Measurements from ENCODE around the gene ANKRD63.

ANKRD63 gene

GRCh38 chr15:40278026-40278425 is 4.8 kb downstream of the ANKRD63 start:
- H3K4me2 ChIP-seq (ENCODE audit: insufficient read depth, low read length): no peak overlapping the region
- no peak overlapping the region for H3K9ac ChIP-seq (ENCODE audit: low read depth, low read length)
- ATAC-seq (ENCODE audit: insufficient read depth, low read depth): no peak
- no peaks in the 10 kb centered on the region for H4K20me1 ChIP-seq (ENCODE audit: insufficient read depth, low read length)
- no peaks in the 10 kb centered on the region for H3K79me2 ChIP-seq (ENCODE audit: insufficient read depth, low read length)
- no peak overlapping the region for H3K27ac ChIP-seq (ENCODE audit: low read length)
- peaks cover 17% of the 10 kb centered on the region for H3K4me1 ChIP-seq (ENCODE audit: insufficient read depth, low read length)
- H3K4me3 ChIP-seq (ENCODE audit: low read depth in 1 of 2, low read length in 2 of 2): no peak overlapping the region
- no peak overlapping the region for H2AFZ ChIP-seq (ENCODE audit: low read depth, low read length)
- TF ChIP-seq CTCF (IDR thresholded peaks at IDR 0.05; ENCODE audit: borderline replicate concordance, extremely low read depth, low read length, poor library complexity, severe bottlenecking) (no peak), EZH2 (IDR thresholded peaks at IDR 0.05; ENCODE audit: borderline replicate concordance, low read depth, low read length, severe bottlenecking) (no peak)
- no peaks in the 10 kb centered on the region for H3K9me3 ChIP-seq (ENCODE audit: insufficient read depth, low read length, severe bottlenecking)
- peaks cover 11% of the 10 kb centered on the region for H3K27me3 ChIP-seq (ENCODE audit: insufficient read depth, low read length, poor library complexity)
- DNase-seq: no peak
- no peaks in the 10 kb centered on the region for H3K36me3 ChIP-seq (ENCODE audit: insufficient read depth, low read length)

GRCh38 chr15:40277471-40277870 is 5.4 kb downstream of the ANKRD63 start:
- peaks cover 17% of the 10 kb centered on the region for H3K4me1 ChIP-seq (ENCODE audit: insufficient read depth, low read length)
- no peak overlapping the region for H3K4me3 ChIP-seq (ENCODE audit: low read depth in 1 of 2, low read length in 2 of 2)
- H3K9ac ChIP-seq (ENCODE audit: low read depth, low read length): no peak overlapping the region
- TF ChIP-seq EZH2 (IDR thresholded peaks at IDR 0.05; ENCODE audit: borderline replicate concordance, low read depth, low read length, severe bottlenecking) (no peak), CTCF (IDR thresholded peaks at IDR 0.05; ENCODE audit: borderline replicate concordance, extremely low read depth, low read length, poor library complexity, severe bottlenecking) (no peak)
- H3K27ac ChIP-seq (ENCODE audit: low read length): no peak overlapping the region
- H3K4me2 ChIP-seq (ENCODE audit: insufficient read depth, low read length): no peak overlapping the region
- ATAC-seq (ENCODE audit: insufficient read depth, low read depth) (no peak), DNase-seq (peak; percentile 22)
- H3K27me3 ChIP-seq (ENCODE audit: insufficient read depth, low read length, poor library complexity): peaks cover 11% of the 10 kb centered on the region
- no peaks in the 10 kb centered on the region for H3K9me3 ChIP-seq (ENCODE audit: insufficient read depth, low read length, severe bottlenecking)
- no peaks in the 10 kb centered on the region for H3K36me3 ChIP-seq (ENCODE audit: insufficient read depth, low read length)
- no peaks in the 10 kb centered on the region for H4K20me1 ChIP-seq (ENCODE audit: insufficient read depth, low read length)
- no peak overlapping the region for H2AFZ ChIP-seq (ENCODE audit: low read depth, low read length)
- H3K79me2 ChIP-seq (ENCODE audit: insufficient read depth, low read length): no peaks in the 10 kb centered on the region

- ATAC-seq (ENCODE audit: insufficient read depth, low read depth) (no peak), DNase-seq (no peak)
- Histone ChIP-seq H3K4me2 (ENCODE audit: insufficient read depth, low read length) (no peak overlapping the region), H3K9me3 (ENCODE audit: insufficient read depth, low read length, severe bottlenecking) (no peaks in the 10 kb centered on the region), H2AFZ (ENCODE audit: low read depth, low read length) (no peak overlapping the region), H3K36me3 (ENCODE audit: insufficient read depth, low read length) (no peaks in the 10 kb centered on the region), H3K27ac (ENCODE audit: low read length) (no peak overlapping the region), H3K9ac (ENCODE audit: low read depth, low read length) (no peak overlapping the region), H4K20me1 (ENCODE audit: insufficient read depth, low read length) (no peaks in the 10 kb centered on the region), H3K27me3 (ENCODE audit: insufficient read depth, low read length, poor library complexity) (peaks cover 11% of the 10 kb centered on the region), H3K4me1 (ENCODE audit: insufficient read depth, low read length) (peaks cover 17% of the 10 kb centered on the region), H3K4me3 (ENCODE audit: low read depth in 1 of 2, low read length in 2 of 2) (no peak overlapping the region), H3K79me2 (ENCODE audit: insufficient read depth, low read length) (no peaks in the 10 kb centered on the region)
- TF ChIP-seq CTCF (IDR thresholded peaks at IDR 0.05; ENCODE audit: borderline replicate concordance, extremely low read depth, low read length, poor library complexity, severe bottlenecking) (no peak), EZH2 (IDR thresholded peaks at IDR 0.05; ENCODE audit: borderline replicate concordance, low read depth, low read length, severe bottlenecking) (no peak)
Measured at GRCh38 chr15:40276927-40277326, 5.9 kb downstream of the ANKRD63 start.

- H3K9me3 ChIP-seq (ENCODE audit: insufficient read depth, low read length, severe bottlenecking): no peaks in the 10 kb centered on the region
- TF ChIP-seq CTCF (IDR thresholded peaks at IDR 0.05; ENCODE audit: borderline replicate concordance, extremely low read depth, low read length, poor library complexity, severe bottlenecking) (no peak), EZH2 (IDR thresholded peaks at IDR 0.05; ENCODE audit: borderline replicate concordance, low read depth, low read length, severe bottlenecking) (no peak)
- H3K4me1 ChIP-seq (ENCODE audit: insufficient read depth, low read length): peaks cover 17% of the 10 kb centered on the region
- H3K4me2 ChIP-seq (ENCODE audit: insufficient read depth, low read length): no peak overlapping the region
- H4K20me1 ChIP-seq (ENCODE audit: insufficient read depth, low read length): no peaks in the 10 kb centered on the region
- no peaks in the 10 kb centered on the region for H3K36me3 ChIP-seq (ENCODE audit: insufficient read depth, low read length)
- no peak for DNase-seq
- no peak overlapping the region for H3K4me3 ChIP-seq (ENCODE audit: low read depth in 1 of 2, low read length in 2 of 2)
- ATAC-seq (ENCODE audit: insufficient read depth, low read depth): no peak
- no peak overlapping the region for H3K9ac ChIP-seq (ENCODE audit: low read depth, low read length)
- H3K27ac ChIP-seq (ENCODE audit: low read length): no peak overlapping the region
- H3K79me2 ChIP-seq (ENCODE audit: insufficient read depth, low read length): no peaks in the 10 kb centered on the region
- H3K27me3 ChIP-seq (ENCODE audit: insufficient read depth, low read length, poor library complexity): peaks cover 11% of the 10 kb centered on the region
- H2AFZ ChIP-seq (ENCODE audit: low read depth, low read length): no peak overlapping the region
Measured at GRCh38 chr15:40275954-40276353, 6.9 kb downstream of the ANKRD63 start.
